HepG2 (cell line): ENCODE measurements around the gene PDE4D. TPM values are rescaled to one million over a fixed set of nuclear protein-coding genes. Genes with fewer than 3 reads are reported as not detected.

ENCODE experiments used
- ATAC-seq: fragments of 200-7000 bp; cut with Tn5 transposase; 3 replicates; pipeline ENCODE4 v1.9.1; 2020; ENCODE audit warnings: mild to moderate bottlenecking, moderate library complexity
- BruUV-seq: library from RNA; stranded (reverse); fragments of 400-500 nt; replicated peaks from 2 replicates; lab custom pipeline; 2021; lab: Mats Ljungman, UMichigan
- CTCF ChIA-PET: fragments of 300-600 bp; formaldehyde crosslinking; extraction: SDS; loops from one replicate; lab custom pipeline; 2021; ENCODE audit warnings: low total read pairs, inconsistent platforms, low intra/inter-chr PET ratio; lab: Yijun Ruan, JAX
- POLR2A ChIA-PET: fragments of 350-600 bp; sonication (Branson Sonifier 250); formaldehyde crosslinking; loops from one replicate; lab custom pipeline; 2020; ENCODE audit warnings: antibody characterized with exemption, inconsistent platforms; lab: Yijun Ruan, JAX
- DNase-seq: peaks from one replicate; pipeline ENCODE4 v3.0.0-alpha.2; 2015; ENCODE audit warnings: low spot score
- FAIRE-seq: peaks from 3 replicates; lab custom pipeline; 2011; peaks lifted over from hg19 to GRCh38; lab: Jason Lieb, UNC
- H2AFZ ChIP-seq: one replicate; pipeline ENCODE4 v1.6.1; 2011; ENCODE audit warnings: low read length, inconsistent platforms
- H3K27ac ChIP-seq: fragments of 300-600 bp; 3 replicates; pipeline ENCODE4 v1.8.0; 2011; ENCODE audit warnings: mixed run types, mild to moderate bottlenecking, mixed read lengths, low read length, inconsistent platforms; ENCODE audit not compliant: insufficient read depth; ENCODE audit errors: extremely low read length
- H3K27me3 ChIP-seq, 2 experiments: fragments of 200-600 bp in 1 of 2; 2 replicates in 1 of 2; 3 replicates in 1 of 2; pipeline versions ENCODE4 v1.6.0 to v1.8.0; 2011; ENCODE audit warnings: low read length in 2 of 2, mild to moderate bottlenecking in 2 of 2, moderate library complexity in 2 of 2, inconsistent platforms in 1 of 2; ENCODE audit not compliant: insufficient read depth in 2 of 2, control insufficient read depth in 1 of 2
- H3K36me3 ChIP-seq, 2 experiments: fragments of 200-600 bp in 1 of 2; replicated peaks in 1 of 2; 2 replicates in 1 of 2; 3 replicates in 1 of 2; pipeline versions ENCODE4 v1.5.1 to v1.8.0; 2011; ENCODE audit warnings: low read length in 2 of 2, inconsistent platforms in 1 of 2; ENCODE audit not compliant: insufficient read depth in 2 of 2, control insufficient read depth in 1 of 2
- H3K4me1 ChIP-seq: 2 replicates; pipeline ENCODE4 v1.5.1; 2012; ENCODE audit warnings: low read length, inconsistent platforms; ENCODE audit not compliant: insufficient read depth
- H3K4me2 ChIP-seq: 2 replicates; pipeline ENCODE4 v1.6.0; 2011; ENCODE audit warnings: low read depth, low read length, inconsistent platforms
- H3K4me3 ChIP-seq, 3 experiments: fragments of 200-600 bp in 1 of 3; sonication (generic), shearing (Covaris generic) in 1 of 3; replicated peaks in 1 of 3; 2 replicates each; pipeline ENCODE4 v1.5.1; 2011 to 2016; ENCODE audit warnings: low read length in 3 of 3, inconsistent platforms in 2 of 3, low read depth in 2 of 3, mild to moderate bottlenecking in 2 of 3, control low read depth in 1 of 3, mixed read lengths in 1 of 3; ENCODE audit not compliant: insufficient read depth in 1 of 3
- H3K79me2 ChIP-seq: one replicate; pipeline ENCODE4 v1.6.1; 2011; ENCODE audit warnings: low read length, inconsistent platforms; ENCODE audit not compliant: insufficient read depth
- H3K9ac ChIP-seq: 2 replicates; pipeline ENCODE4 v1.6.0; 2011; ENCODE audit warnings: mild to moderate bottlenecking, low read depth, low read length, inconsistent platforms; ENCODE audit not compliant: insufficient read depth
- H3K9me3 ChIP-seq: 2 replicates; pipeline ENCODE4 v1.5.1; 2012; ENCODE audit warnings: mild to moderate bottlenecking, low read length
- H4K20me1 ChIP-seq: 2 replicates; pipeline ENCODE4 v1.6.0; 2011; ENCODE audit warnings: inconsistent platforms, mild to moderate bottlenecking, low read length, moderate library complexity; ENCODE audit not compliant: insufficient read depth
- CEBPG ChIP-seq: IDR thresholded peaks from 2 replicates; pipeline ENCODE4 v1.6.1; 2016
- HDAC1 ChIP-seq: sonication (generic); formaldehyde crosslinking; IDR thresholded peaks from 2 replicates; pipeline ENCODE4 v1.5.1; 2020; ENCODE audit warnings: mild to moderate bottlenecking, missing genetic modification reagents
- JUN ChIP-seq: sonication (generic); formaldehyde crosslinking; IDR thresholded peaks from 2 replicates; pipeline ENCODE4 v1.4.0; 2020; ENCODE audit warnings: mild to moderate bottlenecking, missing genetic modification reagents
- PHF8 ChIP-seq: sonication (generic); formaldehyde crosslinking; IDR thresholded peaks from 2 replicates; pipeline ENCODE4 v1.5.0; 2020; ENCODE audit warnings: missing genetic modification reagents
- RBAK ChIP-seq: sonication (generic); formaldehyde crosslinking; IDR thresholded peaks from 2 replicates; pipeline ENCODE4 v1.5.1; 2020; ENCODE audit warnings: mild to moderate bottlenecking, missing genetic modification reagents
- RXRA ChIP-seq: sonication (generic); formaldehyde crosslinking; IDR thresholded peaks from 2 replicates; pipeline ENCODE4 v1.5.1; 2020; ENCODE audit warnings: missing genetic modification reagents
- SATB2 ChIP-seq: sonication (generic); formaldehyde crosslinking; IDR thresholded peaks from 2 replicates; pipeline ENCODE4 v1.5.0; 2020; ENCODE audit warnings: missing genetic modification reagents
- ZFP36 ChIP-seq: fragments of 150-350 bp; IDR thresholded peaks from 2 replicates; pipeline ENCODE4 v1.6.1; 2018; ENCODE audit warnings: borderline replicate concordance, low read length, low read depth; ENCODE audit not compliant: partially characterized antibody
- ZKSCAN1 ChIP-seq: fragments of 150-350 bp; IDR thresholded peaks from 2 replicates; pipeline ENCODE4 v1.6.1; 2014; ENCODE audit warnings: low read length
- ZNF350 ChIP-seq: sonication (generic); formaldehyde crosslinking; IDR thresholded peaks from 2 replicates; pipeline ENCODE4 v1.4.0; 2020; ENCODE audit warnings: mild to moderate bottlenecking, low read depth, missing genetic modification reagents, borderline replicate concordance
- ZNF547 ChIP-seq: sonication (generic); formaldehyde crosslinking; IDR thresholded peaks from 2 replicates; pipeline ENCODE4 v1.5.1; 2020; ENCODE audit warnings: mild to moderate bottlenecking, missing genetic modification reagents
- ZNF672 ChIP-seq: sonication (generic); formaldehyde crosslinking; IDR thresholded peaks from 2 replicates; pipeline ENCODE4 v1.8.1; 2022; ENCODE audit warnings: missing genetic modification reagents
- ZNF781 ChIP-seq: sonication (generic); formaldehyde crosslinking; IDR thresholded peaks from 2 replicates; pipeline ENCODE4 v1.5.1; 2020; ENCODE audit warnings: borderline replicate concordance, mild to moderate bottlenecking, missing genetic modification reagents; ENCODE audit errors: not compliant biosample characterization
- ZNF792 ChIP-seq: IDR thresholded peaks from 2 replicates; pipeline ENCODE4 v1.6.1; 2016
- in situ Hi-C: cut with HindIII; loops from 2 replicates; pipeline ENCODE4 v1.10.0; 2017; ENCODE audit warnings: low pct_unique_long_range_greater_than_20kb; ENCODE audit not compliant: extremely low pct_ligation_motif_present
- intact Hi-C: fragments of 100-400 bp; cut with micrococcal nuclease; formaldehyde crosslinking; loops from one replicate; pipeline ENCODE4 v1.10.0; 2022; ENCODE audit not compliant: unreplicated experiment
- polyA plus RNA-seq, 8 experiments: library from polyadenylated mRNA; depleted of rRNA in 3 of 8; stranded (reverse) in 7 of 8; unstranded in 1 of 8; fragments of >200 nt; fragmentation: Illumina TruSeq in 4 of 8; extraction: Trizol in 4 of 8; gene quantifications; 2 replicates each; pipeline versions ENCODE4 v1.2.1 to v1.2.3, GENCODE V29; 2011 to 2016; ENCODE audit warnings: low read depth in 4 of 8, missing spikeins in 1 of 8, mixed read lengths in 1 of 8; ENCODE audit not compliant: insufficient read depth in 1 of 8
- total RNA-seq, 5 experiments: library from RNA; depleted of rRNA; stranded (reverse); fragments of >200 nt; fragmentation: Illumina TruSeq; extraction: Trizol; gene quantifications; 2 replicates each; pipeline ENCODE4 v1.2.3, GENCODE V29; 2016; ENCODE audit warnings: low read depth in 1 of 5
- TF ChIP-seq, protein P1 (sequence below): sonication (generic); formaldehyde crosslinking; IDR thresholded peaks from 2 replicates; pipeline ENCODE4 v1.5.1; 2020; ENCODE audit warnings: missing genetic modification reagents, mild to moderate bottlenecking, borderline replicate concordance
- TF ChIP-seq, protein P2 (sequence below): sonication (generic); formaldehyde crosslinking; IDR thresholded peaks from 2 replicates; pipeline ENCODE4 v1.4.0; 2020; ENCODE audit warnings: missing genetic modification reagents, borderline replicate concordance
- TF ChIP-seq, protein P3 (sequence below): sonication (generic); formaldehyde crosslinking; IDR thresholded peaks from 2 replicates; pipeline ENCODE4 v1.4.0; 2020; ENCODE audit warnings: missing genetic modification reagents; ENCODE audit errors: not compliant biosample characterization
- TF ChIP-seq, protein P4 (sequence below): sonication (generic); formaldehyde crosslinking; IDR thresholded peaks from 2 replicates; pipeline ENCODE4 v1.5.0; 2020; ENCODE audit warnings: missing genetic modification reagents

The PDE4D gene
- total and polyA plus RNA-seq, 2 of the 13 experiments (the other 11 are each of a cell fraction or from before 2014, with no cell fraction given), result 7.0 to 12.2 TPM

DNA sequence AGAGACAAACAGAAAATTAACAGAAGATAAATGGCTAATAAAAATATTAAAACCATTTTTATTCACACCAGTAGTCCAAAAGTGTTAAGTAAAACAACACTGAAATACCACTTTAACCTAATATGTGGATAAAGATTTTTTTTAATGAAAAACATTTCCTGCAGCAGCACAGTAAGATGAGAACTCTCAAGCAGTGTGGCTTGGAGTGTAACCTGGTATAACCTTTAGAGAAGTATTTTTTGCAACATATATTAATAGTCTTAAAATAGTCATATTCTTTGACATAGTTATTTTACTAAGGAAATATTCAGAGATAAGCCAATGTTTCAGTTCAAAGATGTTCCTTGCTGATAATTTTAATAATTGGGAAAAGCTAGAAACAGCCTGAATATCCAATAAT is 644.4 kb downstream of the PDE4D start:
- H3K4me2 ChIP-seq, result no peak overlapping the region
- TF ChIP-seq ZNF781 (CRISPR knock-in tag) (no peak), HDAC1 (CRISPR knock-in tag) (no peak), ZFP36 (no peak), RXRA (CRISPR knock-in tag) (no peak), CEBPG (no peak), PHF8 (CRISPR knock-in tag) (no peak), SATB2 (CRISPR knock-in tag) (no peak), ZKSCAN1 (no peak), ZNF350 (no peak), JUN (CRISPR knock-in tag) (no peak), ZNF792 (CRISPR knock-in tag) (no peak), ZNF672 (CRISPR knock-in tag) (no peak), RBAK (no peak), ZNF547 (CRISPR knock-in tag) (no peak)
- TF ChIP-seq, protein P1, sequence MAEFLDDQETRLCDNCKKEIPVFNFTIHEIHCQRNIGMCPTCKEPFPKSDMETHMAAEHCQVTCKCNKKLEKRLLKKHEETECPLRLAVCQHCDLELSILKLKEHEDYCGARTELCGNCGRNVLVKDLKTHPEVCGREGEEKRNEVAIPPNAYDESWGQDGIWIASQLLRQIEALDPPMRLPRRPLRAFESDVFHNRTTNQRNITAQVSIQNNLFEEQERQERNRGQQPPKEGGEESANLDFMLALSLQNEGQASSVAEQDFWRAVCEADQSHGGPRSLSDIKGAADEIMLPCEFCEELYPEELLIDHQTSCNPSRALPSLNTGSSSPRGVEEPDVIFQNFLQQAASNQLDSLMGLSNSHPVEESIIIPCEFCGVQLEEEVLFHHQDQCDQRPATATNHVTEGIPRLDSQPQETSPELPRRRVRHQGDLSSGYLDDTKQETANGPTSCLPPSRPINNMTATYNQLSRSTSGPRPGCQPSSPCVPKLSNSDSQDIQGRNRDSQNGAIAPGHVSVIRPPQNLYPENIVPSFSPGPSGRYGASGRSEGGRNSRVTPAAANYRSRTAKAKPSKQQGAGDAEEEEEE, result no peak
- TF ChIP-seq, protein P2, sequence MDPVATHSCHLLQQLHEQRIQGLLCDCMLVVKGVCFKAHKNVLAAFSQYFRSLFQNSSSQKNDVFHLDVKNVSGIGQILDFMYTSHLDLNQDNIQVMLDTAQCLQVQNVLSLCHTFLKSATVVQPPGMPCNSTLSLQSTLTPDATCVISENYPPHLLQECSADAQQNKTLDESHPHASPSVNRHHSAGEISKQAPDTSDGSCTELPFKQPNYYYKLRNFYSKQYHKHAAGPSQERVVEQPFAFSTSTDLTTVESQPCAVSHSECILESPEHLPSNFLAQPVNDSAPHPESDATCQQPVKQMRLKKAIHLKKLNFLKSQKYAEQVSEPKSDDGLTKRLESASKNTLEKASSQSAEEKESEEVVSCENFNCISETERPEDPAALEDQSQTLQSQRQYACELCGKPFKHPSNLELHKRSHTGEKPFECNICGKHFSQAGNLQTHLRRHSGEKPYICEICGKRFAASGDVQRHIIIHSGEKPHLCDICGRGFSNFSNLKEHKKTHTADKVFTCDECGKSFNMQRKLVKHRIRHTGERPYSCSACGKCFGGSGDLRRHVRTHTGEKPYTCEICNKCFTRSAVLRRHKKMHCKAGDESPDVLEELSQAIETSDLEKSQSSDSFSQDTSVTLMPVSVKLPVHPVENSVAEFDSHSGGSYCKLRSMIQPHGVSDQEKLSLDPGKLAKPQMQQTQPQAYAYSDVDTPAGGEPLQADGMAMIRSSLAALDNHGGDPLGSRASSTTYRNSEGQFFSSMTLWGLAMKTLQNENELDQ (CRISPR knock-in tag), result no peak
- TF ChIP-seq, protein P3, sequence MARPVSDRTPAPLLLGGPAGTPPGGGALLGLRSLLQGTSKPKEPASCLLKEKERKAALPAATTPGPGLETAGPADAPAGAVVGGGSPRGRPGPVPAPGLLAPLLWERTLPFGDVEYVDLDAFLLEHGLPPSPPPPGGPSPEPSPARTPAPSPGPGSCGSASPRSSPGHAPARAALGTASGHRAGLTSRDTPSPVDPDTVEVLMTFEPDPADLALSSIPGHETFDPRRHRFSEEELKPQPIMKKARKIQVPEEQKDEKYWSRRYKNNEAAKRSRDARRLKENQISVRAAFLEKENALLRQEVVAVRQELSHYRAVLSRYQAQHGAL (CRISPR knock-in tag), result no peak
- TF ChIP-seq, protein P4, sequence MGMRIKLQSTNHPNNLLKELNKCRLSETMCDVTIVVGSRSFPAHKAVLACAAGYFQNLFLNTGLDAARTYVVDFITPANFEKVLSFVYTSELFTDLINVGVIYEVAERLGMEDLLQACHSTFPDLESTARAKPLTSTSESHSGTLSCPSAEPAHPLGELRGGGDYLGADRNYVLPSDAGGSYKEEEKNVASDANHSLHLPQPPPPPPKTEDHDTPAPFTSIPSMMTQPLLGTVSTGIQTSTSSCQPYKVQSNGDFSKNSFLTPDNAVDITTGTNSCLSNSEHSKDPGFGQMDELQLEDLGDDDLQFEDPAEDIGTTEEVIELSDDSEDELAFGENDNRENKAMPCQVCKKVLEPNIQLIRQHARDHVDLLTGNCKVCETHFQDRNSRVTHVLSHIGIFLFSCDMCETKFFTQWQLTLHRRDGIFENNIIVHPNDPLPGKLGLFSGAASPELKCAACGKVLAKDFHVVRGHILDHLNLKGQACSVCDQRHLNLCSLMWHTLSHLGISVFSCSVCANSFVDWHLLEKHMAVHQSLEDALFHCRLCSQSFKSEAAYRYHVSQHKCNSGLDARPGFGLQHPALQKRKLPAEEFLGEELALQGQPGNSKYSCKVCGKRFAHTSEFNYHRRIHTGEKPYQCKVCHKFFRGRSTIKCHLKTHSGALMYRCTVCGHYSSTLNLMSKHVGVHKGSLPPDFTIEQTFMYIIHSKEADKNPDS (CRISPR knock-in tag), result no peak
- no peak overlapping the region for H2AFZ ChIP-seq
- no peak for FAIRE-seq
- no peak for DNase-seq
- CTCF ChIA-PET, result no interaction called here
- no peak overlapping the region for H3K4me3 ChIP-seq
- no peaks in the 10 kb centered on the region for H3K79me2 ChIP-seq
- POLR2A ChIA-PET, result no interaction called here
- no peak overlapping the region for H3K9ac ChIP-seq
- no peak for ATAC-seq
- H3K4me1 ChIP-seq, result peaks cover 7% of the 10 kb centered on the region
- H3K36me3 ChIP-seq, result no peaks in the 10 kb centered on the region
- no peak overlapping the region for H3K27ac ChIP-seq
- no peaks in the 10 kb centered on the region for H3K9me3 ChIP-seq
- H3K27me3 ChIP-seq, result no peaks in the 10 kb centered on the region
- no TSS peak for BruUV-seq
- intact Hi-C loops (no loop called here), in situ Hi-C loops (no loop called here)
- H4K20me1 ChIP-seq, result no peaks in the 10 kb centered on the region
